ENCODE data around the gene PHF23. TPM values are rescaled to one million over a fixed set of nuclear protein-coding genes. Genes with fewer than 3 reads are reported as not detected.

The PHF23 gene
- total and polyA plus RNA-seq, 9 of the 15 experiments (the other 6 are each of a cell fraction or from before 2014, with no cell fraction given), result 7.4 to 87.5 (median 33.7) TPM

GRCh38 chr17:7234083-7234951 is 4.9 kb downstream of the PHF23 start, which contains the start of gene DVL2 (continued):
- TF ChIP-seq MGA (IDR thresholded peaks at IDR 0.05) (peak; percentile 77), FOXJ3 (CRISPR knock-in tag; IDR thresholded peaks at IDR 0.05) (no peak), OTX1 (CRISPR knock-in tag; IDR thresholded peaks at IDR 0.05) (peak; percentile 93), HNRNPK (IDR thresholded peaks at IDR 0.05; ENCODE audit: low read depth, low read length, poor library complexity, severe bottlenecking) (no peak), ZNF583 (CRISPR knock-in tag; IDR thresholded peaks at IDR 0.05) (peak; percentile 67; the same call in 1 of the 2 replicates), COPS2 (conservative IDR thresholded peaks at IDR 0.05) (no peak), NR1H2 (CRISPR knock-in tag; IDR thresholded peaks at IDR 0.05) (0 out of 2 replicates have a peak, but pooled peaks have one; percentile 17), RBM34 (IDR thresholded peaks at IDR 0.05; ENCODE audit: borderline replicate concordance, insufficient read depth, low read length) (no peak), HES1 (IDR thresholded peaks at IDR 0.05; ENCODE audit: low read depth) (no peak), ZNF639 (CRISPR knock-in tag; conservative IDR thresholded peaks at IDR 0.05 in 1 of 2, IDR thresholded peaks at IDR 0.05 in 1 of 2) (peak in 1 of 2 experiments; percentile 97; a peak in 2 of 4 replicates)

Measured in K562 (cell line).